Large intestine (tissue), 3 donors: ENCODE results near the gene MAEA. TPM values are rescaled to one million over a fixed set of nuclear protein-coding genes. Genes with fewer than 3 reads are reported as not detected.

Experiments
- DNase-seq, 2 donors: peaks; one replicate each; pipeline versions ENCODE4 v3.0.0 to v3.0.0-alpha.2; 2013
- H3K27ac ChIP-seq: one replicate; pipeline ENCODE4 v1.5.1; 2013; ENCODE audit warnings: low read length
- H3K27me3 ChIP-seq: 2 replicates; pipeline ENCODE4 v1.6.1; 2013; ENCODE audit warnings: low read length; ENCODE audit not compliant: control insufficient read depth, insufficient read depth
- H3K36me3 ChIP-seq: 2 replicates; pipeline ENCODE4 v1.6.1; 2013; ENCODE audit warnings: low read length; ENCODE audit not compliant: control insufficient read depth, insufficient read depth
- H3K4me1 ChIP-seq: one replicate; pipeline ENCODE4 v1.6.1; 2013; ENCODE audit warnings: low read length; ENCODE audit not compliant: control insufficient read depth, insufficient read depth
- H3K4me3 ChIP-seq: one replicate; pipeline ENCODE4 v1.5.1; 2013; ENCODE audit warnings: low read length
- H3K9me3 ChIP-seq: one replicate; pipeline ENCODE4 v1.6.1; 2013; ENCODE audit warnings: mild to moderate bottlenecking, low read depth, low read length, moderate library complexity; ENCODE audit not compliant: control insufficient read depth
- WGBS: methylation state at CpG from one replicate; pipeline ENCODE4 v1.1.5; 2013; ENCODE audit warnings: low lambda C conversion rate; ENCODE audit not compliant: insufficient coverage; 5-methylcytosine and 5-hydroxymethylcytosine counted together
- polyA plus RNA-seq: library from polyadenylated mRNA; unstranded; fragments of 120-200 nt; gene quantifications from one replicate; pipeline ENCODE4 v1.2.1, GENCODE V29; 2013

Gene MAEA
- polyA plus RNA-seq, 1 donor: 51.2 TPM

GRCh38 chr4:1310796-1311631, 21.3 kb downstream of the MAEA start:
- H3K27ac ChIP-seq: no peak overlapping the region
- H3K9me3 ChIP-seq: peaks cover 10% of the 10 kb centered on the region
- no peak overlapping the region for H3K4me3 ChIP-seq
- WGBS: no CpG with 5 or more reads among the region's 49 CpGs
- DNase-seq: no peak
- peaks cover 40% of the 10 kb centered on the region for H3K36me3 ChIP-seq
- peaks cover 12% of the 10 kb centered on the region for H3K4me1 ChIP-seq
- H3K27me3 ChIP-seq: no peaks in the 10 kb centered on the region

- no peak for DNase-seq
- H3K36me3 ChIP-seq: peaks cover 52% of the 10 kb centered on the region
Measured at GRCh38 chr4:1312821-1313640, 23.3 kb downstream of the MAEA start.

GRCh38 chr4:1315306-1315705, 25.6 kb downstream of the MAEA start:
- Histone ChIP-seq H3K4me3 (no peak overlapping the region), H3K9me3 (peaks cover 7% of the 10 kb centered on the region), H3K4me1 (peaks cover 6% of the 10 kb centered on the region), H3K27ac (no peak overlapping the region), H3K27me3 (no peaks in the 10 kb centered on the region), H3K36me3 (peaks cover 66% of the 10 kb centered on the region)
- DNase-seq: no peak
- WGBS: no CpG with 5 or more reads among the region's 28 CpGs

More at GRCh38 chr4:1312821-1313640, 23.3 kb downstream of the MAEA start:
- no peak overlapping the region for H3K4me3 ChIP-seq
- H3K4me1 ChIP-seq: peaks cover 12% of the 10 kb centered on the region
- no peak overlapping the region for H3K27ac ChIP-seq
- H3K27me3 ChIP-seq: no peaks in the 10 kb centered on the region
- no CpG with 5 or more reads among the region's 20 CpGs for WGBS
- peaks cover 10% of the 10 kb centered on the region for H3K9me3 ChIP-seq

- WGBS: 100% methylated on average over 3 of the region's 27 CpGs
- Histone ChIP-seq H3K4me1 (no peaks in the 10 kb centered on the region), H3K27ac (no peak overlapping the region), H3K9me3 (peaks cover 7% of the 10 kb centered on the region), H3K27me3 (no peaks in the 10 kb centered on the region), H3K4me3 (no peak overlapping the region), H3K36me3 (peaks cover 66% of the 10 kb centered on the region)
- no peak for DNase-seq
Measured at GRCh38 chr4:1315836-1316536, 26.3 kb downstream of the MAEA start.

GRCh38 chr4:1316537-1317168, 27.0 kb downstream of the MAEA start:
- Histone ChIP-seq H3K27me3 (no peaks in the 10 kb centered on the region), H3K27ac (no peak overlapping the region), H3K9me3 (peaks cover 5% of the 10 kb centered on the region), H3K4me3 (no peak overlapping the region), H3K36me3 (peaks cover 64% of the 10 kb centered on the region), H3K4me1 (no peaks in the 10 kb centered on the region)
- no CpG with 5 or more reads among the region's 16 CpGs for WGBS
- DNase-seq: no peak

- no peak for DNase-seq
Measured at GRCh38 chr4:1317177-1318045, 27.7 kb downstream of the MAEA start.

GRCh38 chr4:1318046-1318375, 28.3 kb downstream of the MAEA start:
- H3K4me1 ChIP-seq: no peaks in the 10 kb centered on the region
- no peak overlapping the region for H3K4me3 ChIP-seq
- 100% methylated on average over 1 of the region's 13 CpGs for WGBS
- peaks cover 64% of the 10 kb centered on the region for H3K36me3 ChIP-seq
- no peak for DNase-seq
- no peak overlapping the region for H3K27ac ChIP-seq
- no peaks in the 10 kb centered on the region for H3K9me3 ChIP-seq
- no peaks in the 10 kb centered on the region for H3K27me3 ChIP-seq

More at GRCh38 chr4:1317177-1318045, 27.7 kb downstream of the MAEA start:
- Histone ChIP-seq H3K36me3 (peaks cover 66% of the 10 kb centered on the region), H3K27ac (no peak overlapping the region), H3K27me3 (no peaks in the 10 kb centered on the region), H3K4me1 (no peaks in the 10 kb centered on the region), H3K4me3 (no peak overlapping the region), H3K9me3 (no peaks in the 10 kb centered on the region)
- WGBS: 100% methylated on average over 2 of the region's 29 CpGs

GRCh38 chr4:1318488-1319213, 29.0 kb downstream of the MAEA start:
- H3K36me3 ChIP-seq: peaks cover 65% of the 10 kb centered on the region
- no peak for DNase-seq
- no CpG with 5 or more reads among the region's 18 CpGs for WGBS

GRCh38 chr4:1321486-1321885, 31.8 kb downstream of the MAEA start:
- H3K27me3 ChIP-seq: no peaks in the 10 kb centered on the region
- H3K4me1 ChIP-seq: no peaks in the 10 kb centered on the region
- H3K27ac ChIP-seq: no peak overlapping the region
- peaks cover 63% of the 10 kb centered on the region for H3K36me3 ChIP-seq
- no peak overlapping the region for H3K4me3 ChIP-seq
- WGBS: 100% methylated on average over 2 of the region's 13 CpGs
- no peaks in the 10 kb centered on the region for H3K9me3 ChIP-seq
- no peak for DNase-seq

More at GRCh38 chr4:1318488-1319213, 29.0 kb downstream of the MAEA start:
- Histone ChIP-seq H3K4me1 (no peaks in the 10 kb centered on the region), H3K27ac (no peak overlapping the region), H3K4me3 (no peak overlapping the region), H3K27me3 (no peaks in the 10 kb centered on the region), H3K9me3 (no peaks in the 10 kb centered on the region)
